SK-N-SH (cell line): ENCODE results near the gene CCDC81.
"Not testable (repeated sequence)": the region's sequence is repeated elsewhere in the genome, so short reads cannot be mapped to it uniquely, and the experiment has no call there.

Source experiments
- ELF1 ChIP-seq: IDR thresholded peaks from 2 replicates; pipeline ENCODE4 v1.4.0; 2012
- EP300 ChIP-seq, 2 experiments: IDR thresholded peaks; 2 replicates each; pipeline versions ENCODE4 v1.4.0 to v1.6.1; 2012; ENCODE audit warnings: borderline replicate concordance in 1 of 2, low read depth in 1 of 2, low read length in 1 of 2
- FOXJ3 ChIP-seq: sonication (generic); formaldehyde crosslinking; IDR thresholded peaks from 2 replicates; pipeline ENCODE4 v1.5.1; 2020; ENCODE audit warnings: mild to moderate bottlenecking, missing genetic modification reagents
- IRF3 ChIP-seq: fragments of 150-350 bp; IDR thresholded peaks from 2 replicates; pipeline ENCODE4 v1.6.1; 2016; ENCODE audit warnings: mild to moderate bottlenecking, low read depth, low read length
- MAX ChIP-seq: IDR thresholded peaks from 2 replicates; pipeline ENCODE4 v1.4.0; 2012; ENCODE audit warnings: low read depth
- MEF2A ChIP-seq: IDR thresholded peaks from 2 replicates; pipeline ENCODE4 v1.4.0; 2012; ENCODE audit warnings: low read depth, borderline replicate concordance
- NFIC ChIP-seq: IDR thresholded peaks from 2 replicates; pipeline ENCODE4 v1.4.0; 2012; ENCODE audit warnings: borderline replicate concordance
- NRF1 ChIP-seq: IDR thresholded peaks from 2 replicates; pipeline ENCODE4 v1.6.1; 2012; ENCODE audit warnings: low read depth, mild to moderate bottlenecking, low read length
- POLR2AphosphoS5 ChIP-seq: IDR thresholded peaks from 2 replicates; pipeline ENCODE4 v1.6.1; 2012; ENCODE audit warnings: low read depth, low read length
- REST ChIP-seq: IDR thresholded peaks from 2 replicates; pipeline ENCODE4 v1.6.1; 2012; ENCODE audit warnings: mild to moderate bottlenecking, low read depth, low read length, moderate library complexity
- SIN3A ChIP-seq: IDR thresholded peaks from 2 replicates; pipeline ENCODE4 v1.6.1; 2012; ENCODE audit warnings: low read depth, mild to moderate bottlenecking, low read length, moderate library complexity, borderline replicate concordance
- TF ChIP-seq, protein P1 (sequence below): fragments of 200-600 bp; sonication (generic); IDR thresholded peaks from 2 replicates; pipeline ENCODE4 v1.6.1; 2017; ENCODE audit warnings: antibody characterized with exemption, mild to moderate bottlenecking, moderate library complexity

DNA sequence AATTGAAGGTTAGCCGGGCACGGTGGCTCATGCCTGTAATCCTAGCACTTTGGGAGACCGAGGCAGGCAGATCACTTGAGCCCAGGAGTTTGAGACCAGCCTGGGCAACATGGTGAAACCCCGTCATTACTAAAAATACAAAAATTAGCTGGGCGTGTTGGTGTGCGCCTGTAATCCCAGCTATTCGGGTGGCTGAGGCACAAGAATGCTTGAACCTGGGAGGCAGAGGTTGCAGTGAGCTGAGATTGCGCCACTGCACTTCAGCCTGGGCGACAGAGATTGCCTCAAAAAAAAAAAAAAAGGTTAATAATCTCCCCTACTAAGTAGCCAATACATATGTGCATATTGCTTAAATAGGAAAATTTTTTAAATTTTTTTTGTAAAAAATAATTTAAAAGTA, 42.3 kb downstream of the CCDC81 start:
- TF ChIP-seq IRF3; NRF1; ELF1; FOXJ3 (CRISPR knock-in tag); MAX; EP300 (IDR thresholded peaks at IDR 0.05; ENCODE audit: borderline replicate concordance in 1 of 2, low read depth in 1 of 2, low read length in 1 of 2); REST; POLR2AphosphoS5; NFIC; MEF2A; SIN3A: not testable (repeated sequence)
- TF ChIP-seq, protein P1, sequence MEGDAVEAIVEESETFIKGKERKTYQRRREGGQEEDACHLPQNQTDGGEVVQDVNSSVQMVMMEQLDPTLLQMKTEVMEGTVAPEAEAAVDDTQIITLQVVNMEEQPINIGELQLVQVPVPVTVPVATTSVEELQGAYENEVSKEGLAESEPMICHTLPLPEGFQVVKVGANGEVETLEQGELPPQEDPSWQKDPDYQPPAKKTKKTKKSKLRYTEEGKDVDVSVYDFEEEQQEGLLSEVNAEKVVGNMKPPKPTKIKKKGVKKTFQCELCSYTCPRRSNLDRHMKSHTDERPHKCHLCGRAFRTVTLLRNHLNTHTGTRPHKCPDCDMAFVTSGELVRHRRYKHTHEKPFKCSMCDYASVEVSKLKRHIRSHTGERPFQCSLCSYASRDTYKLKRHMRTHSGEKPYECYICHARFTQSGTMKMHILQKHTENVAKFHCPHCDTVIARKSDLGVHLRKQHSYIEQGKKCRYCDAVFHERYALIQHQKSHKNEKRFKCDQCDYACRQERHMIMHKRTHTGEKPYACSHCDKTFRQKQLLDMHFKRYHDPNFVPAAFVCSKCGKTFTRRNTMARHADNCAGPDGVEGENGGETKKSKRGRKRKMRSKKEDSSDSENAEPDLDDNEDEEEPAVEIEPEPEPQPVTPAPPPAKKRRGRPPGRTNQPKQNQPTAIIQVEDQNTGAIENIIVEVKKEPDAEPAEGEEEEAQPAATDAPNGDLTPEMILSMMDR = not testable (repeated sequence)
